ENCODE data around the gene RPL35.

RPL35 gene

GRCh38 chr9:124861342-124862229 lies at the start of gene RPL35, which contains the start of gene ARPC5L:
TSS of gene RPL35 (minus strand) at chr9:124861957. CDS start at chr9:124861912, 45 bp downstream.
TSS of gene ARPC5L (plus strand) at chr9:124862130. CDS start at chr9:124869291, 7,161 bp downstream.
- peak within 1 kb of the TSS; percentile 94 for H3K4me3 ChIP-seq (ENCODE audit: low read length)
- TF ChIP-seq, protein P1, sequence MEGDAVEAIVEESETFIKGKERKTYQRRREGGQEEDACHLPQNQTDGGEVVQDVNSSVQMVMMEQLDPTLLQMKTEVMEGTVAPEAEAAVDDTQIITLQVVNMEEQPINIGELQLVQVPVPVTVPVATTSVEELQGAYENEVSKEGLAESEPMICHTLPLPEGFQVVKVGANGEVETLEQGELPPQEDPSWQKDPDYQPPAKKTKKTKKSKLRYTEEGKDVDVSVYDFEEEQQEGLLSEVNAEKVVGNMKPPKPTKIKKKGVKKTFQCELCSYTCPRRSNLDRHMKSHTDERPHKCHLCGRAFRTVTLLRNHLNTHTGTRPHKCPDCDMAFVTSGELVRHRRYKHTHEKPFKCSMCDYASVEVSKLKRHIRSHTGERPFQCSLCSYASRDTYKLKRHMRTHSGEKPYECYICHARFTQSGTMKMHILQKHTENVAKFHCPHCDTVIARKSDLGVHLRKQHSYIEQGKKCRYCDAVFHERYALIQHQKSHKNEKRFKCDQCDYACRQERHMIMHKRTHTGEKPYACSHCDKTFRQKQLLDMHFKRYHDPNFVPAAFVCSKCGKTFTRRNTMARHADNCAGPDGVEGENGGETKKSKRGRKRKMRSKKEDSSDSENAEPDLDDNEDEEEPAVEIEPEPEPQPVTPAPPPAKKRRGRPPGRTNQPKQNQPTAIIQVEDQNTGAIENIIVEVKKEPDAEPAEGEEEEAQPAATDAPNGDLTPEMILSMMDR (conservative IDR thresholded peaks at IDR 0.05; ENCODE audit: low read length): peak; percentile 31
- peak; percentile 92 for DNase-seq (ENCODE audit: low read depth)

- TF ChIP-seq, protein P1 (conservative IDR thresholded peaks at IDR 0.05; ENCODE audit: low read length): no peak
- no peak overlapping the region for H3K4me3 ChIP-seq (ENCODE audit: low read length)
- no peak for DNase-seq (ENCODE audit: low read depth)
Measured at GRCh38 chr9:124908098-124908497, 46.3 kb upstream of the RPL35 start.

GRCh38 chr9:124906966-124907365 lies 45.2 kb upstream of the RPL35 start:
- no peak overlapping the region for H3K4me3 ChIP-seq (ENCODE audit: low read length)
- no peak for DNase-seq (ENCODE audit: low read depth)
- TF ChIP-seq, protein P1 (conservative IDR thresholded peaks at IDR 0.05; ENCODE audit: low read length): no peak

DNA sequence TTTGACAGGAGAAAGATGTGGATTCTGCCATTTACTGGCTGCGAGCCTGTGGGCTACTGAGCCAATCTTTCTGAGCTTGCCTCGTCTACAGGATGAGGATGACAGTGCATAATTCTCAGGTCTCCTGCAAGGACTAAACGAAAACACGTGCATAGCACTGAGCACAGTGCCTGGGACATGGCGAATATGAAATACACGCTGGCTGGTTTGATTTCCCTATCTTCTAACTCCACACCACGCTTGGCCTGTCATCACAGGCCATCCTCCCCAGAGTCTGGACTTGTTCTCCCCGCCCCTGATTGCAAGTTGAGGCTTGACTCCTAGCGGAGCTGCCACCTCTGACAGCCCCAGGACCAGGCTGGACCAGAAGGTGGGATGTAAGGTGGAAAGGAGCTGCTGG lies 38.1 kb upstream of the RPL35 start:
- TF ChIP-seq, protein P1 (conservative IDR thresholded peaks at IDR 0.05; ENCODE audit: low read length): no peak
- H3K4me3 ChIP-seq (ENCODE audit: low read length): no peak overlapping the region
- no peak for DNase-seq (ENCODE audit: low read depth)

DNA sequence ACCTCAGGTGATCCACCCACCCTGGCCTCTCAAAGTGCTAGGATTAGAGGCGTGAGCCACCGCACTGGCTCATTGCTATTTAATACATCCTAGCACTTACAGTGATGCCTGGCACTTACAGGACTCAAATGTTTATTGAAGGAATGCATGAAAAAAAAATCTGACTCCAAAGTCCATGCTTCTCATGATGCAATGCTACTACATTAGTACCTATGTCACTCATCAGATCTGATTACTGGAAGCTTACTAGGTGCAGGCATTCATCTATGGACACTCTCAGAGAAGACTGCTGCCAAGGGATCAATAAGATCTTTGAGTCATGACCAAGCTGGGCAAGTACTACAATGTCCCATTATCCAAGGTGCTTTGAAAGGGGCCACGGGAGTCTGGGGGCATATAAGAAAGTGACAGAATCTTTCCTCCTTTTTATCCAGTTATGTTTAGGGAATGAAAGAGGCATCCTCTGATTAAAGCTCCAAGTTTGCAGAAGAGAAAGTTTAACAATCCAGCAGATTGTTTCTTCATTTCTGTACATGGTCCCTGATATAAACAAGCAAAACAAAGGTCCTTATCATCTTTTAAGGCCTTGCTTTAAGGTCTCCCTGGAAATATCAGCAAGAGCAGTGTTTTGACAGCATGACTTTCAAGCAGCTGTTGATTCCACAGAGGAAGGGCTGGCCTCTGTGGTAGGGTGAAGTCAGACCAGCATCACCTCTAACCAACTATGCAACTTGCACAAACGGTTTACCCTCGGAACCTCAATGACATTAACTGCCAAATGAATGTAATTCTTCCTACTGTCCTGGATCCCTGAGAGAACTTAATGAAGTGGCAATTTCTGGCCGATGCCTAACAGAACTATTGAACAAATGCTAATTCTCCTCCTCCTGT lies 36.1 kb upstream of the RPL35 start:
- TF ChIP-seq, protein P1 (conservative IDR thresholded peaks at IDR 0.05; ENCODE audit: low read length): no peak
- DNase-seq (ENCODE audit: low read depth): no peak
- no peak overlapping the region for H3K4me3 ChIP-seq (ENCODE audit: low read length)

DNA sequence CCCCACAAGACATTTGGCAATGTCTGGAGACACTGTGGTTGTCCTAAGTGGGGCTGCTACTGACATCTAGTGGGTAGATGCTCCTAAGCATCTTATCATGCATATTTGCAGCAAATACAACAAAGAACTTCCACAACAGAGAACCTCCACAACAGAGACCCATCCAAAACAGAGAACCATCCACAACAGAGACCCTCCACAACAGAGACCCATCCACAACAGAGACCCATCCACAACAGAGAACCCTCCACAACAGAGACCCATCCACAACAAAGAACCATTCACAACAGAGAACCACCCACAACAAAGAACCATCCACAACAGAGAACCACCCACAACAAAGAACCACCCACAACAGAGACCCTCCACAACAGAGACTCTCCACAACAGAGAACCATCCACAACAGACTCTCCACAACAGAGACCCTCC lies 33.0 kb upstream of the RPL35 start:
- peak; percentile 50 for DNase-seq (ENCODE audit: low read depth)
- no peak overlapping the region for H3K4me3 ChIP-seq (ENCODE audit: low read length)
- TF ChIP-seq, protein P1 (conservative IDR thresholded peaks at IDR 0.05; ENCODE audit: low read length): peak; percentile 65

Data from AG10803 (cell line).